HG03095 (cell line): Measurements from ENCODE around the gene IRX2.

Source experiments
- ATAC-seq: cut with Tn5 transposase; IDR thresholded peaks from one replicate; pipeline ENCODE4 v1.9.1; 2021; ENCODE audit warnings: moderate library complexity; ENCODE audit not compliant: unreplicated experiment

Gene IRX2

GRCh38 chr5:2721385-2722138, 29.9 kb downstream of the IRX2 start:
- no peak for ATAC-seq

GRCh38 chr5:2719332-2719731, 32.1 kb downstream of the IRX2 start:
- ATAC-seq, result no peak

- no peak for ATAC-seq
Observed at GRCh38 chr5:2718115-2718514, 33.4 kb downstream of the IRX2 start.

- no peak for ATAC-seq
Observed at GRCh38 chr5:2715856-2716255, 35.6 kb downstream of the IRX2 start.

GRCh38 chr5:2714805-2715204, 36.7 kb downstream of the IRX2 start:
- no peak for ATAC-seq

GRCh38 chr5:2714026-2714425, 37.5 kb downstream of the IRX2 start:
- no peak for ATAC-seq

- no peak for ATAC-seq
Observed at GRCh38 chr5:2711446-2712425, 39.7 kb downstream of the IRX2 start.

- no peak for ATAC-seq
Observed at GRCh38 chr5:2710910-2711309, 40.6 kb downstream of the IRX2 start.

- ATAC-seq, result no peak
Observed at GRCh38 chr5:2709976-2710689, 41.3 kb downstream of the IRX2 start.

- ATAC-seq, result no peak
Observed at GRCh38 chr5:2708751-2709150, 42.7 kb downstream of the IRX2 start.

GRCh38 chr5:2708132-2708531, 43.3 kb downstream of the IRX2 start:
- ATAC-seq, result no peak

GRCh38 chr5:2705861-2706260, 45.6 kb downstream of the IRX2 start:
- ATAC-seq, result no peak

- ATAC-seq, result no peak
Observed at GRCh38 chr5:2704806-2705645, 46.5 kb downstream of the IRX2 start.

GRCh38 chr5:2704111-2704510, 47.4 kb downstream of the IRX2 start:
- no peak for ATAC-seq

- no peak for ATAC-seq
Observed at GRCh38 chr5:2703615-2704014, 47.9 kb downstream of the IRX2 start.

GRCh38 chr5:2703041-2703440, 48.4 kb downstream of the IRX2 start:
- ATAC-seq, result no peak

- ATAC-seq, result no peak
Observed at GRCh38 chr5:2702096-2702879, 49.2 kb downstream of the IRX2 start.

- no peak for ATAC-seq
Observed at GRCh38 chr5:2701592-2701991, 49.9 kb downstream of the IRX2 start.

GRCh38 chr5:2700876-2701275, 50.6 kb downstream of the IRX2 start:
- no peak for ATAC-seq

- ATAC-seq, result no peak
Observed at GRCh38 chr5:2699686-2700085, 51.8 kb downstream of the IRX2 start.
